OCI-LY7 (cell line): ENCODE data around the gene RPL26.

Experiments used
- CTCF ChIP-seq: fragments of 200-600 bp; sonication (generic); conservative IDR thresholded peaks from 2 replicates; pipeline ENCODE4 v1.5.1; 2014; ENCODE audit warnings: mild to moderate bottlenecking, antibody characterized with exemption, low read length, moderate library complexity, mixed read lengths
- EZH2phosphoT487 ChIP-seq: fragments of 200-600 bp; sonication (generic); IDR thresholded peaks from 2 replicates; pipeline ENCODE4 v1.6.1; 2018; ENCODE audit warnings: low read depth, borderline replicate concordance, mild to moderate bottlenecking, mixed run types, antibody characterized with exemption, low read length, moderate library complexity, mixed read lengths

GRCh38 chr17:8365143-8365542 lies 17.9 kb downstream of the RPL26 start:
- TF ChIP-seq CTCF: no peak
- TF ChIP-seq EZH2phosphoT487: no peak
